Activated T-helper 1 cell treated with anti-CD3 and anti-CD28 coated beads, Interleukin-2, amount 50 U/mL, for 16 hours (primary cell): ENCODE data around the gene HECTD4.

ENCODE experiments used
- DNase-seq, 2 donors: peaks; one replicate each; pipeline ENCODE4 v3.0.0-alpha.2; 2020; ENCODE audit warnings: low read depth in 1 of 2, low spot score in 1 of 2

The HECTD4 gene

DNA sequence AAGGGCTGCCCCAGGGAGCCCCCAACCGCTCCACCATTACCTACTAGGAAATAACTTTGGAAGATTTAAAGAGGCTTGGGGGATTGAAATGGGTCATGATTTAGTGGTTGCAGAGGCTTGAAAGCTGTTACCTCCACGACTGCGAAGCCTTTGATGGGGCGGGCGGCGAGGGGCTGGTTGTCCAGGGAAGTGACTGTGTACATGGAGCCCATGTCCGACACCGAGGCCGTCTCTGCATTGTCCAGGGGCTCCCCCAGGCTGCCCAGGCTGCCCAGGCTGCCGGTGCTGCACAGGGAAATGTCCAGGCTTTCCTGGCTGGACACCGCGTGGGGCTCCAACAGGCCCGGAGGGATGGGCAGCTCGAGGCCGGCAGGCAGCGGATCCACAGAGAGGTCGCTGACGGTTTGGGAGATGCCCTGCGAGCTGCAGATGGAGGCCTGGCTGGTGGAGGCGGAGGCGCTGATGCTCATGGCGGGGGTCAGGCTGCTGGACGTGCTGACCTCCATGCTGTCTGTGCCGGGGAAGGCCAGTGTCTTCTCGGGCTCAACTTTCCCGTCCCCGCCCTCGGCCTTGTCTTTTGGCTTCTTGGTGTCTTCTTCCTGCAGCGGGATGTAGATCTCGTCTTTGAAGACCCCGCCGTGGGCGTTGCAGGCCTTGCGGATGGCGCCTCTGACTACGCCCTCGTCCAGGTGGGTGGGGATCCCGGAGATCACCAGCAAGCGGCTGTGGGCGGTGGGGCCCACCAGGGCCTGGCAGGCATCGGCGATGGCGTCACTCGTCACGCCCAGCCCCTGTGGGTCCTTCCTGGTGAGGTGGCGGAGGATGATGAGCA lies 198.0 kb downstream of the HECTD4 start:
- no peak for DNase-seq

DNA sequence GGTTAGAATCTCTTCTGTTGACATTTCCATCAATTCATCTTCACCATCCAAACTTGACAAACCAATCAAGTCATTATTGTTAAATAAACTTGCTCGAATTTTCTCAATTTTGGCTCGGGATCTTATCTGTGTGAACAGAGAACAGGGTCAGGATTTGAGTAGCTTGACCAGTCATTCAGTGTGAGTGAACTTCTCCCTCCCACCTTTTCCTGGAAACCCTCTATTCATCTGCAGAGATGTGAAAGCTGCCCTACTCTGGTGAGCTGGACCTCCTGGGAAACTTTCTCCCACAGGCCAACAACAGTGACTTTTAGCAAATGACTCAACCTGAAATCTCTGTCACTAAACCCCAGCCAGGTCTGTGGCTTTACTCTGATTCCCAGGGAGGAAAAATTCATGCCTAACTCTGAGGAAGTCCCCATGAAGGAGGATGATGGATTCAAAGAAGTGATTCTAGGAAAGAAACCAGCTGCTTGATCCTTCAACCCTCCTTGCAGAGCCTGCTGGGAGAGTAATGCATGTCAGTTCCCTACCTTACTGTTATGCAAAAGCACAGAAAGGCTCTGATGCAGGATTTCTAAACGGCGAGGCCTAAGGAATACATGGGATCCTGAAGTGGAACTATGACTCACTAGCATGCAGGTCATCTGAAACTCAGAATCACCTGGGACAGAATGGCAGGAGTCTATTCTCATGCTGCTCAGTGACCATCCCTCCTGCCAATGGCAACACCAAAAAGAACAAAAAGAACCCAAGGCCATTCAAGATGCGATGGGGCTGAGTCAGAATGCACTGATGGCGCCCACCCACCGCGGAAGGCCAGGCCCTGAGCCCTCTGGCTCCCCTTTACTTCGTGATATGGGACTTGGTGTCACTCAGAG lies 198.8 kb downstream of the HECTD4 start:
- DNase-seq, result no peak

DNA sequence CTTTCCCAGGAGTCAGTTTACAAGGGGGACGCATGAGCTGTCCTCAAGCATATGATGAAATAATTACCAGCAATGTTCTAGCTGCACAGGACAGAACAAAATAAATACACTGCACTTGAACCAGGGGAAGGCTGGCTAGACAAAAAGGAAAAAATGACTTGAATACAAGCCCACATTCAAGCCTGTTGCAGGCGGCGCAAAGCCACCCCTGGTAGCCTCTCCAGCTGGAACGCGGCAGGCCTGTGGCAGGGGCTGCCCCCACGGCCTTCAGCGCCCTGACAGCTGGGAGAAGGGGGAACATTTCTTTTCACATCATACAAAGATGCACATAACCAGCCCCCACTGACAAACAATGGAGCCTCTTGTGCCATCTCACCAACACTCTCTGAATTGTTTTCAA lies 199.7 kb downstream of the HECTD4 start:
- no peak for DNase-seq

DNA sequence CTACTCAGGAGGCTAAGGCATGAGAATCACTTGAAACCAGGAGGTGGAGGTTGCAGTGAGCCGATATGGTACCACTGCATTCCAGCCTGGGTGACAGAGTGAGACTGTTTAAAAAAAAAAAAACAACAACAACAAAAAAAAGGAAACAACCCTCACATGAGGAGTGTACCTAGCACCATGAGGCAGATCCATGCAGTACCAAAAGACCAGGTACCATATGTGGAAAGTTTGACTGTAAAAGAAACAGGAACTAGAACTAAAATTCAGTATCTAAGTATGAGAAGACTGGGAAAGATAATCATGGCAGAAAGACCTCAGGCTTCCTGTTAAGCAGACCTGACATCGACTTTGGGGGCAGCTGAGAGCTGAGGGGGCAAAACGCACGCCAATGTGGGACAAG lies 201.8 kb downstream of the HECTD4 start:
- no peak for DNase-seq

DNA sequence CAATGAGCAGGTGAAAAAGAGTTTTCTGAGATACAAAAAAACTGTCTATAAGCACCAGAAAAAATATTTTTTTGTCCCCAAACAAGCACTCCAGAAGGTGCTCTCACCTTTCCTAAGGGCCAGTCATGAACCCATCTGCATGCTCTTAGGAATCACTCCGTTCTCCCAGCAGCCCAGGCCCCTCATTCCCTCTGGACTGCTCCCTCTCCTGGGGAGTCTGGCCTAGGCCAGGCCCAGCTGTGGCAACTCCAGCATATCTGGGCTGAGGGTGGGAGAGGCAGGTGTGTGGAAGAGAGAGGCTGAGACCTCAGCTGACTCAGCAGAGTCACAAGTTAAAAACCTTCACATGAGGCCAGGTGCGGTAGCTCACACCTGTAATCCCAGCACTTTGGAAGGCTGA lies 202.3 kb downstream of the HECTD4 start:
- no peak for DNase-seq

DNA sequence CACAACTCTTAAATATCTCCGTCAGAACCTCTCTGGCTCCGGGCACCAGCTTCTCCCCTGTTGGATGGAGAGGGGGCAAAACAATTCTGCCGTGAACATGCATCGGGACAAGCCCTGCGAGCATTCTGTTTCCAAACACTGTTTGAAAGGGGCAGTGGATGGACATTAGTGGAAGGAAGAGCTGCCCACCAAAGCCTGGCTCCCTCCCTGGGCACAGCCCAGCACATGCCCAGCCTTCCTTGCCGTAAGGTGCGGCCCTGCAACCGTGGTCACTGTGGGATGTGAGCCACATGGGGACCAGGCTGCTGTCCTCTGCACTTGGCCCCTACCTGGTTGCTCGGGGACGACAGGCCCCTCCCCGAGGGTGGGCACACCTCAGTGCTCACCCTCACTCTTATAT lies 202.9 kb downstream of the HECTD4 start:
- DNase-seq, result no peak

DNA sequence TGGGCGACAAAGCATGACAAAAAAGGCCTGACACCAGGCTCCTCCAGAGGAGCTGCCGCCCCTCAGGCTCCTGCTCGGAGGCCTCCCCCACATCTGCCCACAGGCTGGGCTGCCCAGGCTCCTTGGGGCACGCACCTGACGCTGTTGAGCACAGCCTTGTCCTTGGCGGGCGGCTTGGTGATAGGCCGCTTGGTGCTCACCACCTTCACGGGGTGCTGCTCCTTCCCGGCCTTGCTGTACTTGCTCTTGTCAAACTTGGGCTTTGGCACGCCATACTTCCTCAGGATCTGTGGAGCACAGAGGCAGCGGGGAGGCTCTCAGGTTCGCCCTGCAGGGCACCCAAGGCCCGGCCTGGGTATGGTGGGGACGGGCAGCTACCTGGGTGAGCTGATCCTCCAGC lies 203.4 kb downstream of the HECTD4 start:
- DNase-seq, result no peak

DNA sequence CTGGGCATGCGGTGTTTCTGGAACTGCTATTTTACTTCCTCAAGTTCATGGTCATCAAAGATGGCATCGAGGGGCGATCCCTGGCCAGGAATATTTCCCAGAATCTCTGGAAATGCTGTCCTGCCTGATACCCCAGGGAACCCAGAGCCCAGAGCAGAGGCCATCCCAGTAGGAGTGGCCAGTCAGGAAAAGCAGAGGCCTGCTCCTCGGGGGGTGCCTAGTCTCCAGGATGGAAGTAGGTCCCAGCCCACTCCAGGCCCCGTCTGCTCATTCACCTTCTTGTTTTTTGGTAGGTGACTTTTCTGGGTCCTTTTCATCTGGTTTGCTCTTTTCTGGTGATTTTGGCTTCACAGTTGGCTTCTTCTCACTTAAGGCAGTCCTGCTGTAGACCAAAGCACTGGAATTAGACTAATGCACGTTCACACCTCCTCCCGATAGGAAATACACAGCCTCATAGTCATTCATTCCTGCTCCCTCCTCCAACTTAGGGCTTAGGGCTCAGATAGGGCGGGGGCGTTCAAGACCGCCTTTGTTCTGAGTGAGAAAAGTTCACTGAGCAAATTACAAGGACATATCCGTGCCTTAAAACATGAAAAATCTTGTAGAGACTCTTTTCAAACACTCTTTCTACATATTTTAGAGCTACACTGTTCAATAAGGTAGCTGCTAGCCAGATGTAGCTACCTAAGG lies 205.8 kb downstream of the HECTD4 start:
- no peak for DNase-seq

DNA sequence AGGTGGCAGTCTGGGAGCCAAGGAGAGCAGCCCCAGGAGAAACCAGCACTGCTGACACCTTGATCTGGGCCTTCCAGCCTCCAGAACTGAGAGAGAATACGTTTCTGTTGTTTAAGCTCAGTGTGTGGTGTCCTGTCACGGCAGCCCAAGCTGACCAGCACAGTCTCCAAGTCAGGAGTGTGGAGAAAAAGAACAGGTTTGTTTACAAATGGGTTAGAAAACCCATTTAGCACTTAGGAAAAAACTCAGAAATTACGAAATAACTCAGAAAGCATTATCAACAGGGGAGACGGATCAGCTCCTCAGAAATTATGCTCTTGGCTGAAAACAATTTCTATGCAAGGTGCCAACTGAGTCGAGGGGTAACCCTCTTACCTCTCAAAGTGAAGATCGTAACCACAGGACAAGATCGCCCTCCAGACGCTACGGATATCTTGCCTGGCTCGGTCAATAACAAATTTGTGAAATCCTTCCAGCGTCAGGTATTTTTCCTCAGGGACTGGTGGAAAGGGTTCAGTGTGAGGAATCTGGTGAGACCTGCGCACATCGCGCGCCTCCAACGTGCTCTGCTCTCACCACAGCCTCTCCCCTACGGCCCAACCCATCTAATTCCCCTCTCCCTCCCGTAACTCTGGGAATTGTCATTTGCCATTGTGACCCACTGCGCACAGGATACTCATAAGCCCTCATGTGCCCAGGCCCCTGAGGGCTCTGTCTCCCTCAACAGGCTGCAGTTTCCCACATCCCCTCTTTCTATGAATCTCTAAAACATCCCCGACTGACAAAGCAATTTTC lies 206.7 kb downstream of the HECTD4 start:
- no peak for DNase-seq

DNA sequence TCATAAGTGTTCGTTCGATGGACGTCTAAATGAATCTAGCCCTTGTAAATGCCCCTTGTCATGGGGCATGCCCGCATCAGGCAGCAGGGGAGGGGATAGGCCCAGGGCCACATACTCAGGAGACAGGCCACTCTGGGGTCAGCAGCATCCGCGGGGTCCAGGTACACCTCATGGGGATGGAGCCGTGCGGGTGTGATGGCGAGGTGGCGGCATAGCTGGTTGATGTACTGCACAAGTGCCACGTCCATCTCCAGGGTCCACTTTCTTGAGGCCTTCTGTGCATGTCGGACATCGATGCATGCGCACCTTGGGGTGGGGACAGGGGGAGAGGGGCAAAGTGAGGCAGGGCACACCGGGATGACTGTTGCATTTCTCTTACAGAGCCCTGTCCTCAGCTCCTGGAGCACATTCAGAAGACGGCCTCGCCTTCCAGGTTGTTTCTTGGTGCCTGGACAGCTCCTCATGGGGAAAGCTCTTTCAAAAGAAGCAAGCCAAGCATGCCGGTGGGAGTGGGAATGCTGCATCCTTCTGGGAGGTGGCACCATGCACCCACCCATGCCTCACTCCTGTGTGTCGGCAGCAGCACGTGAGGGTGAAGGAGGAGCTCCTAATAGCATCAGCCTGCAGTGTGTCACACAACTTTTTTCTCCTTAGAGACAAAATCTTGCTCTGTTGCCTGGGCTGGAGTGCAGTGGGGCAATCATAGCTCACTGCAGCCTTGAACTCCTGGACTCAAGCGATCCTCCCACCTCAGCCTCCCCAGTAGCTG lies 209.5 kb downstream of the HECTD4 start:
- DNase-seq, result no peak

DNA sequence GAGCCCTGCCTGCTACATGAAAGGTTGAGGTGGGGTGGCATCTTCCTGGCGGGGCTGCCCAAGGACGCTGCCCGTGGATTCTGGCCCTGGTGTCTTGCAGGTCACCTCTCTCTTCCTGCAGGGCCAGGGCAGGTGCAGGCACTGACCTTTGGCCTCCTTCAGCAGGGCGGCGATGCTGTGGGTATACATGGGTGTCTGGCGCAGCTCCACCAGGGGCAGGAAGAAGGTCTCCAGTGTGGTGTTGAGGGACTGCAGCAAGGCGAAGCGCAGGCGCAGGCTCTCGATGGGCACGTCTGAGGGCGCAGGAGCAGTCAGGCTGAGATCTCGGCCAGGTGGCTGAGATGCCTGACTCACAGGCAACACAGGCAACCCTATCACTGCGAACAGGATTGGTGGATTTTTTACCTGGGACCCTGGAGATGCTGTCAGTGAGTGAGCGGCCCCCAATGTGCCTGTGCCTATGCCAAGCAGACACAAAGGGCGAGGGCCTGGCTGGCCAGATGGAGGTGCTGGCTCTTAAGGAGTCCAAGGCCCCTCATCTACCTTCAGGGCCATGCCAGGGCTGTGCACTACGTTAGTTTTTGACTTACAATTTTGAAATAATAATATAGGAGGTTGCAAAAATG lies 211.1 kb downstream of the HECTD4 start:
- no peak for DNase-seq

DNA sequence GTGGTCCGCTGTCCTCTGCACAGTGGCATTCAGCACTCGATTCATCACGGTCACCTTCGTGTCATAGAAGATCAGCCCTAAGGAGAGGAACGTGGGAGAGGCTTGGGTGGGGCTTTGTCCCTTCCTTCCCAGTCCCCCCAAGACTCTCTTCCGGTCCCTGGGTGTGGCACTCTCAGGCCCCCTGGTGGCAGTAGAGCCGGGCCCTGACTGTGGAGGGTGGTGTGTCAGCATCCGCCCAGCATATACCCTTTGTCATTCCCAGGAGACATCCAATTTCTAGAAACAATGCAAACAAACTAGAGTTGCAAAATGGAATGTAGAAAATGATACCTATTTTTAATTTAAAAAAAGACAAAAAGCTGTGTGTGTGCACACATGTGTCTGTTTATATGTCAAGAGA lies 211.9 kb downstream of the HECTD4 start:
- no peak for DNase-seq

DNA sequence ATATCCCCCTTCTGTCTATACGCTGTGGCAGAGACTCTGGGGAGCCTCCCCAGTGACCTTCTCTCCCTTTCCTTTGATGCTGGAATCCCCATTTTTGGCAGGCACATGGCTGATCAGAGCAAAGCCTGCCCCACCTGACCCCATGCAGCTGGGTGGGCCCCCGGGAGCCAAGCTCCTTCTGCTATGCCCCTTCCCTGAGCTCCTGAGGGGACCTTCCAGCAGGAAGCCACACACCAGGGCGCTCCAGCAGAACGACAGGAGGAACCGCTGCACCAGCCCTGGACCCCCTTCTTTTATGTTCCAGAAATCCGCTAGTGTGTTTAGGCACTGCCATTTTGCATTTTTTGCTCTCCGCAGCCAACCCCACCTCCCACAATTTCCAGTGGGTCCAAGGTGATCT lies 212.3 kb downstream of the HECTD4 start:
- no peak for DNase-seq

DNA sequence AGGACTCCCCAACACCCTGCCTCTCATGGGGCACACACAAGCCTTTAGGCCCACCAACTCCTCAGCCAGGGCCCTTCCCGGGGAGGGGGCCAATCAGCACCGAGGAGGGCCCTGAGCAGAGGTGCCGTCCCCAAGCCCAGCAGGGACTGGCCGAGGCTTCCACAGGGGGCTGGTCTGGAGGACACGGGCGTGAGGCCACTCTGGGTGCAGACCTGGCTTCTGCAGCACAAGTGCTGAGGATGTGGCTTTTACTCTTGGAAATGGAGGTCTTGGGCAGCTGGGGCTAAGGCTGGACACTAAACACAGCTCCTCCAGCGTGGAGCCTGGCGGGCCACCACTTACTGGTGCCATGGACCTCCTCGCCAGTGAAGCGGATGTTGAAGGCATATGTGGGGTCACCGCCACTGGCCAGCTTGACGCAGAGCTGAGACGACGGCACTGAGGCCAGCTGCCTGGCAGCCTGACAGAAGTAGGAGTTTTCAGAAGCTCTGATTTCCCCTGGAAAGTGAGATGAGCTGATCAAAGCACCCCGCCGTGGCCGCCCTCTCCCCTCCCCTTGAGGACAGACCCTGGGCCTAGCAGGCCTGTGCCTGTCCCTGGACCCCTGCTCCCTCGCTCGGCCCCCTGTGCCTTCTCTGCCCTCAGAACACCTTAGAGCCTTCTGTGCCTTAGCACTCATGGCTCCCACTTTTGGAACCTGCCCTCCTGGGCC lies 212.9 kb downstream of the HECTD4 start:
- DNase-seq, result no peak

DNA sequence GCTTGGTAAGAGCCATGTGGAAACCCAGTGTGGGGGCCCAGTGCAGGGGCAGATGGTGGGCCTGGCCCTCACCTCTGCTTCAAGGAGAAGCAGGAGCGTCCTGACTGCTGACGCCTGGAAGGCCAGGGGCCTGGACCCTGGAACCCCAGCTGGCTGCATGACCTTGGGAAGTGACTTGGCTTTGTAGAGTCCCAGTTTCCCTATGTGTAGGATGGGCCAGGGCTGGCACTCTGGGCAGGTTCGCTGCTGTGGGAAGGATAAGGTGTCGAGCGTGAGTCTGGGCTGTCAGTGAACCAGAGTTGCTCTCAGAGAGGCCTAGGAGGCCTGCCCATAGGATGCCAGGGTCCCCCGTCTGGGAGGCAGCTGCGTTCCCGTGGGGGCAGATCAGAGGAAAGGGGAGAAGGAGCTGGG lies 213.7 kb downstream of the HECTD4 start:
- no peak for DNase-seq

DNA sequence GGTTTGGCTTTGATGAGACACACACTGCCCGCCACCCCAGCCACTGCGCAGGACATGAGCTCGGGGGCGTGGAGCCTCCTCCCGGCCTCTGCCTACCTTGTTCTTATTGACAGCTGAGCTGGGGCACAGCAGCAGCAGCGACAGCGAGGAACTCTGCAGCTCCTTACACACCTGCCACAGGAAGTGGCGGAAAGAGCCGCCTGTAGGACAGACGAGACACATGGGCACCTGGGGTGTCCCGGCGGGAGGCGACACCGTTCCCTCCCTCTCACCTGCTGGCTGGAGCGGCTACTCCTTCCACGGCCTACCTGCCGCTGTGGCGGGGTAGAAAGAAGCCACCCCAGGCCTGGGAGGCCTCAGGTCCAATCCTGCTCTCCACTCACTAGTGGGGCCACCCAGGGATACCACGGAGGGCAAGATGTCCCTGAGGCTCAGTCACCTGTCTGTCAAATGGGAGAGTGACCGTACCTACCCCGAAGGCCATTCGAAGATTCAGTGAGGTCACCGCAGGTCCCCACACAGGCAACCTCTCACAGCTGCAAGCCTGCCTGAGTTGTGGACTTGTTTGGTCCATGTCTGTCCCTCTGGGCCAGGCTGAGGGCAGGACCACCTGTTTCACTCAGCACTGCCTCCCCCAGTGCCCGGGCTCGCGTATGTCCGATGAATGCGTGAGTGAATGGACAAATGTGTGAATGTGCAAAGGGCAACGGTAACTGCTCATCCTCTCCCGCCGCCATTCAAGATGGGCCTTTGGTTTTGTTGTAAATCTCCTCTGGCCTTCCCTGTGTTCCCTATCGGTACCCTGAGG lies 214.3 kb downstream of the HECTD4 start:
- DNase-seq, result no peak

DNA sequence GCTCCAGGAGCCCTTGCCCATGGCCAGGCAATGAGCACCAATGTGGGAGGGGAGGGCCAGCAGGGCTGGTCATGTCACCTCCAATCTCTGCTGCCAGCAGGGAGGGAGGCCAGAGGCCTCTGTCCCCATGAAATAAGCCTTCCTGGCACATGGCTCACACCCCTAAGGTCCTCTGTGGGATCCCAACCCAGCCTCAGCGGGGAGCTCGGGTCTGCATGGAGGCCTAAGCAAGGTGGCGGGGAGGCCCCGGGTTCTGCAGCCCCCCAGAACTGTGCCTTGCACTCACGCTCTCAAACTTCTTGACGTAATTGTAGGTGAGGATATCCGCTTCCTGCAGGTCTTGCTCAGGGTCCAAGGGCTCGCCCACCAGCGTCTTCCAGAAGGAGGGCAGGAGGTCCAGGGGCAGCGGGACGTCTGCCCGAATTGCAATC lies 215.2 kb downstream of the HECTD4 start:
- DNase-seq, result no peak
